ENCODE results near the gene NAALADL2. TPM values are rescaled to one million over a fixed set of nuclear protein-coding genes. Genes with fewer than 3 reads are reported as not detected.

NAALADL2 gene
- total and polyA plus RNA-seq, 2 donors (not counting 3 experiments of a cell fraction or from before 2014, with no cell fraction given) = 1.1 to 4.0 TPM

DNA sequence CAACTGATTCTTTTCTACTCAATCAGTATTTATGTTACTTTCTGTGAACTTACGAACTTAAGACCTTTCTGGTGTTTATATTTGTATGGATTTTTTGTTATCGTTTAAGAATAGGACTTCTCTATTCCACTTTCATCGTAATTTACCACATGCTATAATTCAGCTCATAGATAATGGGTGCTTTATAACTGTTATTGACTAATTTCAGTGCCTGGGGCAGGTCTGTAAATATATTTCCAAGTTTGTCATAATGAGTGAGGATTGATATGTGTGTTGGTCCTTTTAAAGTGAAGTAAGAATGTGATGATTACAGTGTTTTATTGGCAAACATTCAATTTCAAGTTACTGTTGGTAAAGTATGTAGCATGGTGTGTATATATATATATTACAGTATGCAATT is 1.8 kb upstream of the NAALADL2 start:
- CTCF ChIA-PET = interaction anchor here (0.9 to 1.6 kb wide), 2 partner anchors 470 to 1573 kb away, joined by 3 read pairs; no protein-coding TSS in a partner anchor
- no peaks in the 10 kb centered on the region for H3K79me2 ChIP-seq (ENCODE audit: control insufficient read depth, insufficient read depth, low read length)
- H2AFZ ChIP-seq (ENCODE audit: low read depth, low read length) = no peak overlapping the region
- H3K9me3 ChIP-seq (replicated peaks; ENCODE audit: control insufficient read depth, insufficient read depth, low read length) = no peaks in the 10 kb centered on the region
- DNase-seq (ENCODE audit: low read depth, low spot score) (no peak), FAIRE-seq (no peak)
- dilution Hi-C loops (cut with MboI; ENCODE audit: extremely low pct_ligation_motif_present, low sequenced_read_pairs) (no loop called here), intact Hi-C loops (cut with micrococcal nuclease) (no loop called here)
- H3K4me1 ChIP-seq (ENCODE audit: control insufficient read depth, extremely low read depth, insufficient read depth, low read length) = no peaks in the 10 kb centered on the region
- no peaks in the 10 kb centered on the region for H4K20me1 ChIP-seq (replicated peaks; ENCODE audit: control insufficient read depth, extremely low read depth, insufficient read depth, low read length)
- H3K4me3 ChIP-seq (replicated peaks in 1 of 3; ENCODE audit: insufficient read depth in 1 of 3, low read depth in 1 of 3, low read length in 3 of 3) = no peak overlapping the region
- H3K27ac ChIP-seq (ENCODE audit: insufficient read depth, low read depth, low read length) = no peak overlapping the region
- no peak for TF ChIP-seq POLR2AphosphoS5 (IDR thresholded peaks at IDR 0.05; ENCODE audit: insufficient read depth, low read depth, low read length)
- no peak for TF ChIP-seq GATA2 (IDR thresholded peaks at IDR 0.05; ENCODE audit: insufficient read depth, insufficient read length, low read depth, low read length)
- no peak for TF ChIP-seq MYC (IDR thresholded peaks at IDR 0.05; ENCODE audit: low read depth, low read length)
- TF ChIP-seq CTCF (IDR thresholded peaks at IDR 0.05; ENCODE audit: extremely low read depth in 1 of 2, insufficient read depth in 1 of 2, low read depth in 1 of 2, low read length in 2 of 2) = no peak
- no peak for TF ChIP-seq FOS (IDR thresholded peaks at IDR 0.05; ENCODE audit: borderline replicate concordance, insufficient read depth, low read length)
- TF ChIP-seq, protein P1, sequence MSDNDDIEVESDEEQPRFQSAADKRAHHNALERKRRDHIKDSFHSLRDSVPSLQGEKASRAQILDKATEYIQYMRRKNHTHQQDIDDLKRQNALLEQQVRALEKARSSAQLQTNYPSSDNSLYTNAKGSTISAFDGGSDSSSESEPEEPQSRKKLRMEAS (IDR thresholded peaks at IDR 0.05; ENCODE audit: insufficient read depth, insufficient read length) = no peak
- TF ChIP-seq POLR2A (IDR thresholded peaks at IDR 0.05; ENCODE audit: low read depth, low read length) = no peak
- no peak for TF ChIP-seq JUN (IDR thresholded peaks at IDR 0.05; ENCODE audit: borderline replicate concordance, insufficient read depth, insufficient read length, low read depth)
- no peak for TF ChIP-seq EZH2 (IDR thresholded peaks at IDR 0.05; ENCODE audit: borderline replicate concordance, low read depth, low read length, severe bottlenecking)
- H3K9ac ChIP-seq (replicated peaks; ENCODE audit: extremely low read depth, insufficient read depth, low read length) = no peak overlapping the region
- no TSS peak for BruUV-seq (replicated peaks)
- H3K9me1 ChIP-seq (replicated peaks; ENCODE audit: control insufficient read depth, extremely low read depth, insufficient read depth, low read length) = no peaks in the 10 kb centered on the region
- no peak overlapping the region for H3K4me2 ChIP-seq (ENCODE audit: insufficient read depth, low read length)
- no peaks in the 10 kb centered on the region for H3K36me3 ChIP-seq (ENCODE audit: control insufficient read depth in 2 of 2, extremely low read depth in 1 of 2, insufficient read depth in 2 of 2, low read length in 2 of 2)
- POLR2A ChIA-PET = no interaction called here
- no peaks in the 10 kb centered on the region for H3K27me3 ChIP-seq (ENCODE audit: control insufficient read depth in 2 of 2, insufficient read depth in 2 of 2, low read length in 2 of 2)

Data from endothelial cell of umbilical vein (primary cell).